Neural cell (in vitro differentiated cells): ENCODE measurements around the gene ARFGEF3. TPM values are rescaled to one million over a fixed set of nuclear protein-coding genes. Genes with fewer than 3 reads are reported as not detected.

ENCODE experiments used
- H2AFZ ChIP-seq: fragments of 200-600, 300-800 bp; sonication (generic), shearing (Covaris generic); 2 replicates; pipeline ENCODE4 v1.6.0; 2014; ENCODE audit warnings: low read depth, mild to moderate bottlenecking, antibody characterized with exemption, low read length, moderate library complexity
- H3F3A ChIP-seq: fragments of 200-600 bp; shearing (Covaris generic); 2 replicates; pipeline ENCODE4 v1.6.1; 2016; ENCODE audit warnings: mild to moderate bottlenecking, moderate library complexity, mixed read lengths, antibody characterized with exemption, low read length; ENCODE audit not compliant: insufficient read depth, poor library complexity, severe bottlenecking
- H3K27ac ChIP-seq: fragments of 200-600, 300-800 bp; sonication (generic), shearing (Covaris generic); 2 replicates; pipeline ENCODE4 v1.5.1; 2014; ENCODE audit warnings: mild to moderate bottlenecking, low read length, moderate library complexity
- H3K27me3 ChIP-seq: fragments of 300-800, 200-600 bp; sonication (generic), shearing (Covaris generic); 2 replicates; pipeline ENCODE4 v1.6.0; 2014; ENCODE audit warnings: mild to moderate bottlenecking, low read depth, low read length, moderate library complexity; ENCODE audit not compliant: insufficient read depth
- H3K36me3 ChIP-seq: fragments of 300-800, 200-600 bp; sonication (generic), shearing (Covaris generic); 2 replicates; pipeline ENCODE4 v1.5.1; 2014; ENCODE audit warnings: mild to moderate bottlenecking, antibody characterized with exemption, low read length, moderate library complexity; ENCODE audit not compliant: insufficient read depth
- H3K4me2 ChIP-seq: fragments of 300-800, 200-600 bp; sonication (generic), shearing (Covaris generic); 2 replicates; pipeline ENCODE4 v1.6.0; 2014; ENCODE audit warnings: mild to moderate bottlenecking, low read length
- H3K4me3 ChIP-seq: fragments of 300-800, 200-600 bp; sonication (generic), shearing (Covaris generic); 2 replicates; pipeline ENCODE4 v1.5.1; 2014; ENCODE audit warnings: mild to moderate bottlenecking, low read length, moderate library complexity
- H3K79me2 ChIP-seq: fragments of 200-600 bp; shearing (Covaris generic); replicated peaks from 2 replicates; pipeline ENCODE4 v1.6.0; 2014; ENCODE audit warnings: mild to moderate bottlenecking, low read length, moderate library complexity; ENCODE audit not compliant: insufficient read depth
- H3K9ac ChIP-seq: fragments of 300-800, 200-600 bp; sonication (generic), shearing (Covaris generic); 2 replicates; pipeline ENCODE4 v1.6.1; 2016; ENCODE audit warnings: mild to moderate bottlenecking, low read length, mixed read lengths
- H3K9me2 ChIP-seq: fragments of 200-600 bp; shearing (Covaris generic); 2 replicates; pipeline ENCODE4 v1.6.1; 2016; ENCODE audit warnings: mild to moderate bottlenecking, low read length, mixed read lengths; ENCODE audit not compliant: insufficient read depth
- H3K9me3 ChIP-seq: fragments of 200-600, 300-800 bp; sonication (generic), shearing (Covaris generic); 2 replicates; pipeline ENCODE4 v1.6.1; 2016; ENCODE audit warnings: mild to moderate bottlenecking, mixed run types, low read length, moderate library complexity, mixed read lengths
- H4K20me1 ChIP-seq: fragments of 200-600 bp; shearing (Covaris generic); 2 replicates; pipeline ENCODE4 v1.6.1; 2016; ENCODE audit warnings: mild to moderate bottlenecking, mixed run types; ENCODE audit not compliant: insufficient read depth
- CTCF ChIP-seq: fragments of 450-650 bp; IDR thresholded peaks from 2 replicates; pipeline ENCODE4 v1.5.1; 2014; ENCODE audit warnings: antibody characterized with exemption, mild to moderate bottlenecking, moderate library complexity; ENCODE audit not compliant: poor library complexity, severe bottlenecking
- EP300 ChIP-seq: fragments of 450-650 bp; conservative IDR thresholded peaks from 2 replicates; pipeline ENCODE4 v1.6.1; 2014; ENCODE audit warnings: antibody characterized with exemption, mild to moderate bottlenecking, moderate library complexity; ENCODE audit not compliant: poor library complexity, severe bottlenecking
- EZH2 ChIP-seq: fragments of 200-600, 300-800 bp; shearing (Covaris generic), sonication (generic); IDR thresholded peaks from 2 replicates; pipeline ENCODE4 v1.6.1; 2014; ENCODE audit warnings: antibody characterized with exemption, low read length, borderline replicate concordance, mild to moderate bottlenecking; ENCODE audit not compliant: insufficient read depth, poor library complexity, severe bottlenecking
- MXI1 ChIP-seq: fragments of 450-650 bp; conservative IDR thresholded peaks from 2 replicates; pipeline ENCODE4 v1.6.1; 2014; ENCODE audit warnings: antibody characterized with exemption, mild to moderate bottlenecking; ENCODE audit not compliant: poor library complexity, severe bottlenecking
- POLR2AphosphoS5 ChIP-seq: IDR thresholded peaks from 2 replicates; pipeline ENCODE4 v1.6.1; 2012
- RAD21 ChIP-seq: fragments of 450-650 bp; conservative IDR thresholded peaks from 2 replicates; pipeline ENCODE4 v1.6.1; 2014; ENCODE audit warnings: antibody characterized with exemption, mild to moderate bottlenecking, moderate library complexity
- REST ChIP-seq: IDR thresholded peaks from 2 replicates; pipeline ENCODE4 v1.6.1; 2012; ENCODE audit warnings: borderline replicate concordance
- SMC3 ChIP-seq: fragments of 450-650 bp; conservative IDR thresholded peaks from 2 replicates; pipeline ENCODE4 v1.6.1; 2014; ENCODE audit warnings: antibody characterized with exemption, mild to moderate bottlenecking, moderate library complexity; ENCODE audit not compliant: poor library complexity
- TAF1 ChIP-seq: IDR thresholded peaks from 2 replicates; pipeline ENCODE4 v1.6.1; 2012; ENCODE audit warnings: low read depth
- polyA plus RNA-seq: library from polyadenylated mRNA; depleted of rRNA; stranded (reverse); fragments of >200 nt; gene quantifications from 2 replicates; pipeline ENCODE4 v1.2.3, GENCODE V29; 2014

The ARFGEF3 gene
- polyA plus RNA-seq, 1 donor from 2014 or later: 4.6 TPM

DNA sequence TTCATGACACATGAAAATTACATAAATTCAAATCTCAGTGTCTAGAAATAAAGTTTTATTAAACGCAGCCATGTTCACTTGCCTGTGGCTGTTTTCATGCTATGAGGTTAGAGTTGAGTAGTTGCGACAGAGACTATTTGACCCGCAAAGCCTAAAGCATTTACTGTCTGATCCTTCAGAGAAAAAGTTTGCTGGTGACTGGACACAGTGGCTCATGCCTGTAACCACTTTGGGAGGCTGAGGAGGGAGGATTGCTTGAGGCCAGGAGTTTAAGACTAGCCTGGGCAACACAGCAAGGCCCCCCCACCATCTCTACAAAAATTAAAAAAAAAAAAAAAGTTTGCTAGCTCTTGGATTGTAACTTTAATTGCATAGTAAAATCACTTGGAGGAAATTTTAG lies 225.2 kb downstream of the ARFGEF3 start:
- Histone ChIP-seq H3K9me3 (no peaks in the 10 kb centered on the region), H3K79me2 (no peaks in the 10 kb centered on the region), H3K9me2 (no peaks in the 10 kb centered on the region), H3K27me3 (no peaks in the 10 kb centered on the region), H3K9ac (no peak overlapping the region), H2AFZ (no peak overlapping the region), H3K27ac (no peak overlapping the region), H3K4me3 (no peak overlapping the region), H3K36me3 (no peaks in the 10 kb centered on the region), H3K4me2 (no peak overlapping the region), H4K20me1 (no peaks in the 10 kb centered on the region), H3F3A (no peaks in the 10 kb centered on the region)
- no peak for TF ChIP-seq EP300
- no peak for TF ChIP-seq SMC3
- TF ChIP-seq RAD21: no peak
- no peak for TF ChIP-seq MXI1
- no peak for TF ChIP-seq REST

GRCh38 chr6:138387577-138388368 lies 226.0 kb downstream of the ARFGEF3 start:
- Histone ChIP-seq H3K9me2 (no peaks in the 10 kb centered on the region), H3K36me3 (no peaks in the 10 kb centered on the region), H3K9me3 (no peaks in the 10 kb centered on the region), H3K27me3 (no peaks in the 10 kb centered on the region), H3K4me2 (no peak overlapping the region), H3K9ac (no peak overlapping the region), H3K4me3 (no peak overlapping the region), H3K79me2 (no peaks in the 10 kb centered on the region), H4K20me1 (no peaks in the 10 kb centered on the region), H2AFZ (no peak overlapping the region), H3F3A (no peaks in the 10 kb centered on the region), H3K27ac (no peak overlapping the region)
- TF ChIP-seq EZH2 (no peak), POLR2AphosphoS5 (no peak), CTCF (no peak), EP300 (no peak), REST (no peak), RAD21 (no peak), TAF1 (no peak), SMC3 (no peak), MXI1 (no peak)
